Pulmonary artery endothelial cell (primary cell): ENCODE data around the gene ADAMTSL3. TPM values are rescaled to one million over a fixed set of nuclear protein-coding genes. Genes with fewer than 3 reads are reported as not detected.

Experiments
- DNase-seq: peaks from one replicate; pipeline ENCODE4 v3.0.0-alpha.2; 2011; ENCODE audit warnings: low read depth, low spot score
- total RNA-seq: library from RNA; depleted of rRNA; stranded (reverse); fragments of >200 nt; gene quantifications from 2 replicates; pipeline ENCODE4 v1.2.3, GENCODE V29; 2014

The ADAMTSL3 gene
- total RNA-seq: not detected in 2 replicates

- no peak for DNase-seq
Measured at GRCh38 chr15:83653639-83654378, at the start of gene ADAMTSL3. Gene ADAMTSL3, plus strand, starts transcription at chr15:83654123. Its CDS starts 1,639 bp downstream, at chr15:83655762.

- DNase-seq: no peak
Measured at GRCh38 chr15:83604549-83604948, 49.4 kb upstream of the ADAMTSL3 start.

- DNase-seq: no peak
Measured at GRCh38 chr15:83605111-83605945, 48.6 kb upstream of the ADAMTSL3 start.

GRCh38 chr15:83610132-83610531, 43.8 kb upstream of the ADAMTSL3 start:
- no peak for DNase-seq

- DNase-seq: no peak
Measured at GRCh38 chr15:83610901-83611685, 42.8 kb upstream of the ADAMTSL3 start.

- no peak for DNase-seq
Measured at GRCh38 chr15:83612226-83612625, 41.7 kb upstream of the ADAMTSL3 start.

GRCh38 chr15:83612898-83613635, 40.9 kb upstream of the ADAMTSL3 start:
- DNase-seq: no peak

- DNase-seq: no peak
Measured at GRCh38 chr15:83613714-83614113, 40.2 kb upstream of the ADAMTSL3 start.

GRCh38 chr15:83616840-83617239, 37.1 kb upstream of the ADAMTSL3 start:
- DNase-seq: no peak

- no peak for DNase-seq
Measured at GRCh38 chr15:83626171-83626802, 27.6 kb upstream of the ADAMTSL3 start.

GRCh38 chr15:83631534-83631933, 22.4 kb upstream of the ADAMTSL3 start:
- DNase-seq: no peak

- DNase-seq: no peak
Measured at GRCh38 chr15:83643201-83643600, 10.7 kb upstream of the ADAMTSL3 start.

- no peak for DNase-seq
Measured at GRCh38 chr15:83644439-83644838, 9.5 kb upstream of the ADAMTSL3 start.

GRCh38 chr15:83650831-83651230, 3.1 kb upstream of the ADAMTSL3 start:
- DNase-seq: no peak

GRCh38 chr15:83651541-83651940, 2.4 kb upstream of the ADAMTSL3 start:
- no peak for DNase-seq

GRCh38 chr15:83652626-83653204, 1.2 kb upstream of the ADAMTSL3 start:
- DNase-seq: no peak

GRCh38 chr15:83653288-83653638, 660 bp upstream of the ADAMTSL3 start:
- no peak for DNase-seq

GRCh38 chr15:83654379-83655236, 685 bp downstream of the ADAMTSL3 start:
- no peak for DNase-seq

GRCh38 chr15:83655237-83655616, 1.3 kb downstream of the ADAMTSL3 start:
- DNase-seq: no peak
